ENCODE measurements around the gene IL10RA.
A peak's percentile ranks its signal among the peaks of the same experiment; 100 is the strongest.
"Not testable (repeated sequence)": the region's sequence is repeated elsewhere in the genome, so short reads cannot be mapped to it uniquely, and the experiment has no call there.

Gene IL10RA

DNA sequence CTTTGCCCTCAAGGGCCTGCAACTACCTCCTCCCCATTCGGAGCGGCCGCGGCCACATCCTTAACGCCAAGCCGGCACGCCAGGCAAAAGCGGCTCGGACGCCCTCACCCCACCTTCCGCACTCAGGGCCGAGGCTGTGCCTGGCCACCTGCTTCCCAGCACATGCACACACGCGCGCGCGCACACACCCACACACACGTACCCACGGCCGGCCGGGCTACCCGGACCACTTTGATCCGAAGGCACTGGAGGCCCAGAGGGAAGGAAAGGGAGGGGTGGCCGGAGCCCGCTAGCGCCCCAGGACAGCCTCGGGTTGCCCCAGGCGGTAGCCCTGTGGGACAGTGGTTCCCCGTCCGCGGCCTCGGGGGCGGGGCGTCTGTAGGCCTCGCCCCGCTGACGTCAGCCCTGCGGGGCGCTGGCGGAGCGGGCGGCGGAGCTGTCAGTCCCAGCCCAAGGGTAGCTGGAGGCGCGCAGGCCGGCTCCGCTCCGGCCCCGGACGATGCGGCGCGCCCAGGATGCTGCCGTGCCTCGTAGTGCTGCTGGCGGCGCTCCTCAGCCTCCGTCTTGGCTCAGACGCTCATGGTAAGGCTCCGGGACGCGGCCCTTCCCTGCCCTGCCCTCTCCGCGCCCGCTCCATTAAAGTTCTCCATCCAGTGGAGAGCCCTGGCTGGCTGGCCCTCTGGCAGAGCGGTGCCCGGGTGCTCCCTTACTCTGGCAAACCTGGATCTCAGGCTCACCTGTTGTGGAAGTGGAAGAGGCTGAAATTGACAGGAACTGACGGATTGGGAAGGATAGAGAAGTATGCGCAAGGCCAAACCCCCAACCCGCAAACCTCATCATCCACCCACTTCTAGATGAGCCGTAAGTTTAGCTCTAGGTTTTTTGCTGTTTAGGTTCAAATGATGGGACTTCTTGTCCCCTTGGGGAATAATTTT lies at the start of gene IL10RA:
TSS of gene IL10RA (plus strand) at position 442 of the 935 bp plus-strand sequence. CDS start at position 516, 74 bp downstream.
- DNase-seq (ENCODE audit: low spot score): peak; percentile 80

DNA sequence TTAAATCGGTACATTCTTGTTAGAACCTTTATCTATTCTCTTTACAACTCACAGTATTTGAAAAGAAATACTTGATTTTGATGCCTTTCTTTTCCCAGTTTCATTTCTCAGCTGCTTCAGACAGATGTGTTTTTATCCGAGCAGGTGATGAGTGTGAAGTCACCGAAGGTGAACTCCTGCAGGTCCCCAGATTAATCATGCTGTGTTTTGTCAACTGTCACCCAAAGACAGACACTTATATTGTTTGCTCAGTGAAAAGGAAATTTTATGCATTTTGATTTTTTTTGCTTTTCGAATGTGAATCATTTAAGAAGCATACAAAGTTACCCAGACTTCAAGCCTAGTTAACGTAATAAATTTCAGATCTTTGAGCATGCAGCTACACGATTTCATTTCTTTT lies 49.2 kb upstream of the IL10RA start:
- no peak for DNase-seq (ENCODE audit: low spot score)

DNA sequence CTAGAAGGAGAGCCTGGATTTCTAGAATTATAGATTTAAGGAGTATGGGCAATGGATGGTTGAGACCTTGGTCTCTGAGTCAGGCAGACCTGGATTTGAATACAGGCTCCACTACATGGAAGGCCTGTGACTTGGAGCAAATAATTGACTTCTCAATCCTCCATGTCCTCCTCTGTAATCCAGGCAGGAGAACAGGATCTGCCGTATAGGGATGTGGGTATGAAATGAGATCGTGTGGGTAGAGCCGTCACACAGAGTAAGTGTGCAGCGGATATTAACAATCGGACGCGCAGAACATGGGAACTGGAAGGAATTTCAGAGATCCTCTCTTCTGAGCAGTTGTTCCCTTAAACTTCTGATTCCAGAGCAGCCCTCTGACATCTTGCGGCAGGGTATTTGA lies 45.5 kb upstream of the IL10RA start:
- no peak for DNase-seq (ENCODE audit: low spot score)

DNA sequence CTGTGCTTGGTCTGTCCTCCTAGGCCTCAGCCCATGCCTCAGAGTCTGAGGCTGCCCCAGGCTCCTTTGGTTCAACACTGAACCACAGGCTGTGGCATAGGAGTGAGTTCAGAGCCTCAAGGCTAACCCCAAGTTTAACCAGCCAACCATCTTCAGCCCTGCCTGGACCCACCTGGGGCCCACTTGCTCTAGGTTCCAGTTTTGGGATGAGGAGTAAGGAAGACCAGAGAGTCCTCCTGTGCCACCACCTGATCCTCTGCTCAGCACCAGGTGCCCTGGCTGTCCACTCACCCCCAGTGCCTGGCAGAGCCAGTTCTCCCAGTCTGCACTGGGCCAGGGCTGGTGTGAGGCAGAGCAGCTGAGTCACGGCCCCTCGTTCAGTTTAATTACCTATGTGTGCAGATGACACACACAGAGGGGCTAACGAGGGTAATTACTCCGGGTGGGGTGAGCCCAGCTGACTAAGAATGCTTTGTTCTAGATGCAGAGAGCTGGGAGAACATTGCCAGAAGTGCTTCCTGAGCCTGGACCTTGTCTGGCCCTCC lies 45.0 kb upstream of the IL10RA start:
- peak; percentile 52 for DNase-seq (ENCODE audit: low spot score)

DNA sequence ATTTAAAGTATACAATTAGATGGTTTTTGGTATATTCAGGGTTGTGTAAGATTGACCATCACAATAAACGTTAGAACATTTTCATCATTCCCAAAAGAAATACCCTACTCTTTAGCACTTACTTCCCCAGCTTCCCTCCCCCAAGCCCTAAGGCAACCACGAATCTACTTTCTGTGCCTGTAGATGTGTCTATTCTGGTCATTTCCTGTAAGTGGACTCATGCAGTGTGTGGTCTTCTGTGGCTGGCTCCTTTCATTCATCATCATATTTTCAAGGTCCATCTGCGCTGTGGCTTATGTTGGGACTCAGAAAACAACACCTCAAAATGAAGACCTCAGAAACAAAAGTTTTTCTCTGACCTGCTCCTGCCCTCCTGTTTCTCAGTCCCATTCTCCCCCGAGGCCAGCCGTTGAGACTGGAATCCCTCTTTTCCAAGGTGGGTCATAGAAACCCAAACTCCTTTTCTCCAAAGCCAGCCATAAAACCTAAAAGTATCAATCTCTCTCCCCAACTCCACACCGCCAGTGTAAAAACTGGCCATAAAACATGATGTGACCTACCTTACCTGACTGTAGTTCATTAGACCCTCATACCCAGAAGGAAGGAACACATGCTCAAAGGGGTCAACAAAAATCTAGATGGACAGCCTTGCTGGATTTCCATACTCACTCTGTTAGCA lies 44.1 kb upstream of the IL10RA start:
- DNase-seq (ENCODE audit: low spot score): no peak

DNA sequence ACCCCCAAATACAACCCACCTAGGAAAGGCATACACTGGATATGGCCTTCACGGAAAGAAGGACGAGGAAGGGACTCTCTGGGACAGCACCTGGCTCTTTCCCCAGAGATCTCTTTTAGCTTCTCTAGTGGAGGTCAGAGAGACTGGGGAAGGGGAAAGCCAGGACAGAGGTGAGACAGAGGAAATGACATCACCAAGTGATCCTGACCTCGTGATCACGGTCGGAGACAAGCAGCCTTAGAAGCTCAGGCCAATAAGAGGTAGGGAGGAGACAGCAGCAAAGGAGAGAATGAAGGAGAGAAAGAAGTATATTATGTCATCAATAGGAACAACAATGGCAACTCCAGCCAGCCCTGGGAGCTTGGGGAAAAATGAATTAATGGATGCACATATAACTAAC lies 41.6 kb upstream of the IL10RA start:
- DNase-seq (ENCODE audit: low spot score): no peak

DNA sequence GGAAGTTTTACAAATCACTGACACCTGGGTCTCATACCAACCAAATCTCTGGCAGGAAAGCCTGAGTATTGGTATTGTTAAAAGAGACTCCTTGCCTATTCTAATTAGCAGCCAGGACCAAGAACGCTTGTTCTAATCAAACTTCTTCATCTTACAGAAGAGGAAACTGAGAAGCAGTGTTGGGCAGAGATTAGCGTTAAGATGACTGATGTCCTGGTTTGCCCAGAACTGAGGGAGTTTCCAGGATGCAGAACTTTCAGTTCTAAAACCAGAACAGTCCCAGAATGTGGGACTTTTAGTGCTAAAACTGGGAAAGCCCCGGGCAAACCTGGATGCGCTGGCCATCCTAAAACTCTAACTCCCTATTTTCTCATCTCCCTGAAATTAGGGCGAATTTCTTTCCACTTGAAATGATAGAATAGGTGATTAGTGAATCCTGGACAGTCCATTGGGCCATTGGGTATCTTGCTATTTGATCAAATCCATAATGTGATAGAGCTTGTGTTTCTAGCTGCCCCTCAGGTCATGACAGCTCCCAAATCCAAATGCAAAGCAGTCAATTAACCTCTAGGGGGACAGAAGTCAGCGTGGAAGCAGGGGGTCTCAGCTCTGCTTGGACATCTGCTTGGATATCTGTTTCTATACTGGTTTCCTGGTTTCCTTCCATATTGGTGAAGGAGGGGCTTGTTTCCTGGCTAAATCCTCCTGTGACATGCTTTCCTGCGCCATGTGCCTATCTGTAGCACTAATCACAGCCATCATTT lies 41.0 kb upstream of the IL10RA start:
- no peak for DNase-seq (ENCODE audit: low spot score)

DNA sequence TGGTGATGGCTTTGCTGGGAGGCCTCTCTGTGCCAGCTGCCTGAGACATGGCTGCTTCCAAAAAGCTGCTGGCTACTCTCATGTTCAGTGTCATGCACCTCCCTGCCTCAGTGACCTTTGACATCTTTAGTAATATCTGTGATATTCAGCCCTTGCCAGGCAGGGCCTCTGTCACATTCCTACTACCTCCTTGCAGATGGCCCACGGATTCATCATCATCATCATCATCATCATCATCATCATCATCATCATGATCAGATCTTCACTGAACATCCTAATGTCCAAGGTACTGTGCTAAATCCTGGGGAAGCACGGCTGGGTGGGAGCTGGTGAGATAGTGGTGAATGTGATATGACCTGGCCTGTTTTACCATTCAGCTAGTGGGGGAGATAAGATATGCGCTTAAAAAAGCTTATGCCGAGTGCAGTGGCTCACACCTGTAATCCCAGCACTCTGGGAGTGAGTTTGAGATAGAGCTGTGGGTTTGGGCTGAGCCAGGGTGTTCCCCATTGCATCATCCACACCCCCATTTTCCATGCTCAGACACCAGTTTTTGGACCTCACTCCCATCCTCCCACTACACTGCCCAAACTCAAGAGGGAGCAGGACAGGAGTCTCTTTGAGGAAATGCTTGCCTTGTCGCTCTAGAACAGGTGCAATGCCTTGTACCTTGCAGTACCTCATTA lies 39.9 kb upstream of the IL10RA start:
- DNase-seq (ENCODE audit: low spot score): no peak

DNA sequence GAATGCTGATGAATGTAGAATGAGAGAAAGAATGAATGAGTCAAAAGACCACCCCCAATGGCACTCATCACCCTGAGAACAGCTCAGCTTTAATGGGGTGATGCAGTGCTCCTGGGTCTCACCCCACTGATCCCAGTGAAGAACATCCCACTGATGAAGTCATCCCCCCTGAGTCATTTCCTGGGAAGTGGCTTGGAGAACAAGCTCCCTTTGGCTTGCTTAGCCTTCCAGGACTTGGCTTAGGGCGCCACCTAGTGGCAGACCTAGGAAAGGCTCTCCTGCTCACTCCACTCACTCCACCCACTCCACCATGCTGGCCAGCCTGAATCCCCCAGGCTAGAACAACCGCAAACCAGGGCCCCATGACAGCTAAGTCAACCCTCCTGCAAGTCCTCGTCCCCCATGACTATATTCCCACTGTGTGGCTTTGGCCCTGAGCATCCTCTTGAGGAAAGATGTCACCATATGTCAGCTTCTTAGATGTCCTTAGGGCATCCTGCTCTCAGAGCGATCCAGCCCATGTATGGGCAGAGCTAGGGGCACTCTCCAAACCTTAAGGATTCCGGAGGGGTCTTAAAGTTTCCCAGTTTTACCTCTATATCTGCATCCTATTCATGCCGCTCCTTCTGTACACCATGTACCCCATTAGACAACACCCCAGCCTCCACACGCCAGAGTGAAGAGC lies 39.2 kb upstream of the IL10RA start:
- peak; percentile 84 for DNase-seq (ENCODE audit: low spot score)

DNA sequence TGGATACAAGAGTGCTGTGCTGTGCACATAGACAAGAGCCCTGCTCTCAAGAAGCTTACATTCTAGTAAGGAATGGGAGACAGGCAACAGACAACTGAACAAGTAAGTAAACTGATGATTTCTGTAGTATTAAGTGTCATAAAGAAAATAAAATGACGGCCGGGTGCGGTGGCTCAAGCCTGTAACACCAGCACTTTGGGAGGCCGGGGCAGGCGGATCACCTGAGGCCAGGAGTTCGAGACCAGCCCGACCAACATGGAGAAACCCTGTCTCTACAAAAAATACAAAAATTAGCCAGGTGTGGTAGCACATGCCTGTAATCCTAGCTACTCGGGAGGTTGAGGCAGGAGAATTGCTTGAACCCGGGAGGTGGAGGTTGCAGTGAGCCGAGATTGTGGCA lies 38.4 kb upstream of the IL10RA start:
- not testable (repeated sequence) for DNase-seq (ENCODE audit: low spot score)

DNA sequence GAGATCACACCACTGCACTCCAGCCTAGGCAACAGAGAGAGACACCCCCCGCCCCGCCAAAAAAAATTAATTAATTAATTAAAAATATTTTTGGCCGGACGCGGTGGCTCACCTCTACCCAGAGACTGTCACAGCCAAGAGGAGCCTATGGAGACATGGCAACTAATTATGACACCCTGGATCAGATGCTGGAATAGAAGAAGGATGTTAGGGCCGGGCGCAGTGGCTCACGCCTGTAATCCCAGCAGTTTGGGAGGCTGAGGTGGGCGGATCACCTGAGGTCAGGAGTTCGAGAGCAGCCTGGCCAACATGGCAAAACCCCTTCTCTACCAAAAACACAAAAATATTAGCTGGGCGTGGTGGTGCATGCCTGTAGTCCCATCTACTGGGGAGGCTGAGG lies 37.7 kb upstream of the IL10RA start:
- DNase-seq (ENCODE audit: low spot score): not testable (repeated sequence)

DNA sequence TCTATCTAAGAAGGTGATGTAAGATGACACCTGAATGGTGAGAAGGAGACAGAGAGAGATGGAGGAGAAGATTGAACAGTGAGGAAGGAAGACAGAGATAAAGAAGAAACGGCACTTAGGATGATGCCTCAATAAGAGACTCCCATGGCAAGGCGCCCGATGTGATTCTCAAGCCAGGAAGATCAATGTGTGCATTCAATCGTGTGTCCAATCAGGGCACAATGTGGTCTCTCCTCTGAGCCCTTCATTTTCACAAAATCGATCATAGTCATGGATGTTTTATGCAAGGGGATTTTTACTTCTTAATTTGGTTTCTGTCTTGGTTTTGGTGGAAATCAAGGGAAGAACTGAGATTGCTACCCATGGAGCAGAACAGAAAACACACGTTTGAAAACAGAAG lies 37.1 kb upstream of the IL10RA start:
- DNase-seq (ENCODE audit: low spot score): no peak

DNA sequence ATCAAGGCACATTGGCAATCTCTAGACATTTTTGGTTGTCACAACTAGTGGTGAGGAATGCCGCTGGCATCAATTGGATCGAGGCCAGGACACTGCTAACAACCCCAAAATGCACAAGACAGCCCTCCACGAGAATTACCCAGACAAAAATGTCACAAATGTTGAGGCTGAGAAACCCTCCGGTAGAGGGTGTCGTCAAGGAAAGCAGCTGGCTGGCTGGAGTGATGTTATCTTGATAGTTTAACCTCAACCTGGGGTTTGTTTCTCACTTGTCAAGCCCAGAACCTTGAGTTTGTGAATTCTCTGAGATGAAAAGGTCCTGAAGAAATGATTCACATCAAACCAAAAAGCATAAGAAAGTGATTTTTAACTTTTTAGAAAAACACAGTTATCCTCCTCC lies 35.9 kb upstream of the IL10RA start:
- DNase-seq (ENCODE audit: low spot score): no peak

DNA sequence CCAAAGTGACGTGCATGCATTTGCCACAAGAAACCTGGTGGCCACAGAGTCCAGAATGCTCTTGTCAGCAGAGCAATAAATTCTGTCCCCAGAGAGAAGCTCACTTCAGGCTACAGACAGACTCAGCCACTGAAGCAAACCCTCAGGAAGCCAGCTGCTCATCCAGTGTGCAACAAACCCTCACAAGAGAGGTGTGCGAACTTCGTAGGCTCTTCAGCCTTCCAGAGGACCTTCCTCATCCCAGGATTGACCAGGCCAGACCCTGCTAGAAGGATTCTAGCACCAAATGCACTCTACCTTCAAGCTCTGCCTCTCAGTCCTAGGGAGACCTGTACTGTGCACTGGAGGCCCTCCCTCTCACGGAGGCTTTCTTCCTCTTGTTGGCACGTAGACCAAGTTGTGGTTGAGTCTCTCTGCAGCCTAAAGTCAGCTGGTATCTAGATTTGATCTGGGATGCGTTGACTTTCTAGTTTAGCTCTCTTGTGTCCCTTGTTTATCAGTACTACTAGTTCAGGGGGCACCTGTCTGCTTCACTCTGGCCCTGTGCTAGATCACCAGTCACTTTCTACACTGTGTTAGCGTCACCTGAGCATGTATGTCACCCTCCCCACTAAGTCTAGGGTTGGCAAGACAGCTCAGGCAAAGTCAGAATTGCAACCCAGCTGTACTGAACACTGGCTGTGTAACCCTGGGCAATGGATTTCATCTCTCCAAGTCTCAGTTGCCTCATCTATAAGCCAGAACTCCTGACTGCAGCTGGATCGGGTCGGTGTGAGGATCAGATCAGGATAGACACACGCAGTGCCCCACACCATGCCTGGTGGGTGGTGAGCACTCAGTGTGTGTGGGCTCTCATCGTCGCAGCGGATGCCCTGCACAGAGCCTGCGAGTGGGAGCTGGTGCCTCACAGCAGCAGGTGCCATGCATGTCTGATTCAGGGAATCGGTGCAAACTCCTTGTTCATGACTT lies 34.9 kb upstream of the IL10RA start:
- DNase-seq (ENCODE audit: low spot score): no peak

DNA sequence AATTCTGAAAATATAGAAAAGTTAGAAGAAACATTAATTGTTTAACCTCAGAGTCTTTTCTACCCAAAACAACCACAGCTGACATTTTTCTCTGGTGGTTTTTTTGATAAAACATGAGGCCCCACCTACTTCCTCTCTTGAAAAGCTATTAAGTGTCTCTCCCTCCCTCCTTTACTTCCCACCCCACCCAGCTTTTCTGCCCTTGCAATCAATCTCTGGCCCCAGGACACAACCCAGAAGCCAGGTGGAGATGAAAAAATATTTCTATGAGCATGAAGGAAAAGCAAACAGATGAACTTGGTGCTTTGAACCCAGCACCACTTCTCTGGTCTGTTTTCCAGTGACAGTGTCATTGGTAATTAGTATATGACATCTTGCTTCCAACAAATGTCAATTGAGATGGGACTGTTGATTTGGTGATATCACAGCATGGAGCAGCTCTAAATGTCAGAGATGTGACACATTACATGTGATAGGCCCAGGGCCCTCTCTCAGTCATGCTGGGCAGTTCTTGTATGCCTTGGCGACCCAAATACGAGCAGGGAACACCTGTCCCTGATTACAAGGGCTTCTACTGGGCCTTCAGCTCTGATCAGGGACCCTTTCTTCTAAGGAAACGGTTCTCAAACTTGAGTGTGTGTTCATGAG lies 33.0 kb upstream of the IL10RA start:
- no peak for DNase-seq (ENCODE audit: low spot score)

DNA sequence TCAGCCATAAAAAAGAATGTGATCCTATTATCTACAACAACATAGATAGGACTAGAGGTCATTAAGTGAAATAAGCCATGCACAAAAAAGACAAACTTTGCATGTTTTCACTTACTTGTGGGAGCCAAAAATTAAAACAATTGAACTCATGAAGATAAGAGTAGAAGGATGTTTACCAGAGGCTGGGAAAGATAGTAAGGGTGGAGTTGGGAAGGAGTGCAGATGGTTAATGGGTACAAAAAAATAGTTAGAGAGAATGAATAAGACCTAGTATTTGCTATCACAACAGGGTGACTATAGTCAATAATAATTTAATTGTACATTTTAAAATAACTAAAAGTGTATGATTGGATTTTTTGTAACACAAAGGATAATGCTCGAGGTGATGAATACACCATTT lies 27.2 kb upstream of the IL10RA start:
- DNase-seq (ENCODE audit: low spot score): no peak

DNA sequence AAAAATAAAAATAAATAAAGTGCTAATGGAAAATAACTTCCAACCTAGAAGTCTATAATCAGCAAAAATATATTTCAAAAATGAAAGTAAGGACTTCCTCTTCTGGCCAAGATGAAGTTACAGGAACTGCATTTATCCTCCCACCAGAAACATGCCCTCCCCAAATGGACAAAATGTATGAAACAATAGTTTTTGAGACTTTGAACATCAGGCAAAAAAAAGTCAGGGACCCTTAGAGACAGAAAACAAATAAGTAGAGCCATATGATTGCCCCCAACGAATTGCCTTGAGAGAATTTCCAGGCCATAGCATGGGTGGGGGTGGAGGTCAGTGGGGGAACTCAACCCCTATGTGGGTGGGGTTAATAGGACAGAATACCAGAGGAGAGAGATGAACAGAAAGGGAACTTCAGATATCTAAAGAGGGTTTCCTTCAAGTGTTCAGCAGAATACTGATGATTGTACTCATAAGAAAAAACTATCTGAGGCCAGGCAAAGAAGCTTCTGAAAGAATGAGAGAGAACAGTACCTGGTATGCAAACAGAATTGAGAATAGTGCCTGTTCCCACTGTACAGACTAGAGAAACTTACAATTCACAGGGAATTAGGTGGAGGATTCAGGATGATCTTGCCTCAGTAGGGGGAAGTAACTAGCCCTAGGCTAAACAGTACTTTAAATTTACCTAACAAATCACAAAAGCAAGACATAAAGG lies 26.6 kb upstream of the IL10RA start:
- DNase-seq (ENCODE audit: low spot score): no peak

DNA sequence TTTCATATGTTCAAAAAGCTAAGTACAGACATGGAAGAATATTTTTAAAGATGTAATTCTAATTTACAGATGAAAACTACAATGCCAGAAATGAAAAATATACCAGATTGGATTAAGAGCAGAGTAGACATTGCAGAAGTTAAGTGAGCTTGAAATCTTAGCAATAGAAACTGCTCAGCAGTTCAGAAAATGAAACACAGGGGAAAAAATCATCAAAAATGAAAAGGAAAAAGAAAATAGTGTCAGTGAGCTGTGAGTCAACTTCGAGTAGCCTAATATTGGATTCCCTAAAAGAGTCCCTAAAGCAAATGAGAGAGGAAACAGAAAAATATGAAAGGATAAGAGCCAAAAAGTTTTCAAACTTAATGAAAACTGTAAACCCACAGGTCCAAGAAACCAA lies 25.8 kb upstream of the IL10RA start:
- no peak for DNase-seq (ENCODE audit: low spot score)

DNA sequence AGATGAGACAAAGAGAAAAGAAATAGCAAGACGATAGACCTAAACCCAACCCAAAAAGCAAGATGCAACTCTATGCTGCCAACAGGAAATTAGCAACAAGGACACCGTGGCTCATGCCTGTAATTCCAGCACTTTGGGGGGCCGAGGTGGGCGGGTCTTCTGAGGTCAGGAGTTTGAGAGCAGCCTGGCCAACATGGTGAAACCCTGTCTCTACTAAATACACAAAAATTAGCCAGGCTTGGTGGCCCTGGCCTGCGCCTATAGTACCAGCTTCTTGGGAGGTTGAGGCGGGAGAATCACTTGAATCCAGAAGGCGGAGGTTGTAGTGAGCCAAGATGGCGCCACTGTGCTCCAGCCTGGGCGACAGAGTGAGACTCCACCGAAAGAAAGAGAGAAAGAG lies 24.3 kb upstream of the IL10RA start:
- no peak for DNase-seq (ENCODE audit: low spot score)
